Activated naive CD4-positive, alpha-beta T cell treated with anti-CD3 and anti-CD28 coated beads, Interleukin-2, amount 50 U/mL, for 24 hours (primary cell): ENCODE results near the gene REV1.
"Not testable (repeated sequence)": the region's sequence is repeated elsewhere in the genome, so short reads cannot be mapped to it uniquely, and the experiment has no call there.

Experiments
- H3K27ac Mint-ChIP-seq: one replicate; pipeline ENCODE4 v1.8.0; 2021; ENCODE audit warnings: mild to moderate bottlenecking, mixed read lengths
- H3K27me3 Mint-ChIP-seq: one replicate; pipeline ENCODE4 v1.8.0; 2021; ENCODE audit warnings: mixed read lengths
- H3K36me3 Mint-ChIP-seq: one replicate; pipeline ENCODE4 v1.8.0; 2021; ENCODE audit warnings: mixed read lengths
- H3K4me1 Mint-ChIP-seq: one replicate; pipeline ENCODE4 v1.8.0; 2021; ENCODE audit warnings: mixed read lengths
- H3K4me3 Mint-ChIP-seq: one replicate; pipeline ENCODE4 v1.8.0; 2021; ENCODE audit warnings: mild to moderate bottlenecking, mixed read lengths
- H3K9me3 Mint-ChIP-seq: one replicate; pipeline ENCODE4 v1.8.0; 2021; ENCODE audit warnings: mixed read lengths

The REV1 gene

GRCh38 chr2:99489761-99490622, at the start of gene REV1:
Gene REV1, minus strand, starts transcription at chr2:99490017. Its CDS starts 25,042 bp downstream, at chr2:99464975.
- H3K36me3 Mint-ChIP-seq: peaks cover 3% of the 10 kb centered on the region
- H3K4me3 Mint-ChIP-seq: peak within 1 kb of the TSS; percentile 96
- no peaks in the 10 kb centered on the region for H3K27me3 Mint-ChIP-seq
- peaks cover 43% of the 10 kb centered on the region for H3K4me1 Mint-ChIP-seq
- H3K9me3 Mint-ChIP-seq: no peaks in the 10 kb centered on the region
- H3K27ac Mint-ChIP-seq: peak within 1 kb of the TSS; percentile 98

- Mint-ChIP-seq H3K27me3 (peaks cover 16% of the 10 kb centered on the region), H3K4me1 (no peaks in the 10 kb centered on the region), H3K9me3 (no peaks in the 10 kb centered on the region), H3K4me3 (no peak overlapping the region), H3K36me3 (peaks cover 6% of the 10 kb centered on the region), H3K27ac (no peak overlapping the region)
Measured at GRCh38 chr2:99537910-99538485, 48.2 kb upstream of the REV1 start.

- Mint-ChIP-seq H3K27me3 (peaks cover 2% of the 10 kb centered on the region), H3K27ac (no peak overlapping the region), H3K9me3 (no peaks in the 10 kb centered on the region), H3K36me3 (no peaks in the 10 kb centered on the region), H3K4me1 (no peaks in the 10 kb centered on the region), H3K4me3 (no peak overlapping the region)
Measured at GRCh38 chr2:99524056-99524455, 34.2 kb upstream of the REV1 start.

- no peaks in the 10 kb centered on the region for H3K4me1 Mint-ChIP-seq
- no peak overlapping the region for H3K27ac Mint-ChIP-seq
- peaks cover 2% of the 10 kb centered on the region for H3K27me3 Mint-ChIP-seq
- no peak overlapping the region for H3K4me3 Mint-ChIP-seq
- H3K9me3 Mint-ChIP-seq: no peaks in the 10 kb centered on the region
- H3K36me3 Mint-ChIP-seq: no peaks in the 10 kb centered on the region
Measured at GRCh38 chr2:99522157-99522556, 32.3 kb upstream of the REV1 start.

- H3K9me3 Mint-ChIP-seq: no peaks in the 10 kb centered on the region
- no peaks in the 10 kb centered on the region for H3K4me1 Mint-ChIP-seq
- no peaks in the 10 kb centered on the region for H3K36me3 Mint-ChIP-seq
- no peak overlapping the region for H3K4me3 Mint-ChIP-seq
- no peak overlapping the region for H3K27ac Mint-ChIP-seq
- H3K27me3 Mint-ChIP-seq: peaks cover 2% of the 10 kb centered on the region
Measured at GRCh38 chr2:99520813-99521212, 31.0 kb upstream of the REV1 start.

- H3K4me1 Mint-ChIP-seq: no peaks in the 10 kb centered on the region
- H3K27me3 Mint-ChIP-seq: peaks cover 2% of the 10 kb centered on the region
- H3K36me3 Mint-ChIP-seq: no peaks in the 10 kb centered on the region
- no peak overlapping the region for H3K4me3 Mint-ChIP-seq
- H3K27ac Mint-ChIP-seq: no peak overlapping the region
- H3K9me3 Mint-ChIP-seq: no peaks in the 10 kb centered on the region
Measured at GRCh38 chr2:99520195-99520594, 30.4 kb upstream of the REV1 start.

GRCh38 chr2:99514357-99514756, 24.5 kb upstream of the REV1 start:
- H3K27me3 Mint-ChIP-seq: no peaks in the 10 kb centered on the region
- H3K27ac Mint-ChIP-seq: no peak overlapping the region
- no peaks in the 10 kb centered on the region for H3K36me3 Mint-ChIP-seq
- H3K9me3 Mint-ChIP-seq: no peaks in the 10 kb centered on the region
- no peaks in the 10 kb centered on the region for H3K4me1 Mint-ChIP-seq
- H3K4me3 Mint-ChIP-seq: no peak overlapping the region

- Mint-ChIP-seq H3K27ac (no peak overlapping the region), H3K27me3 (no peaks in the 10 kb centered on the region), H3K9me3 (no peaks in the 10 kb centered on the region), H3K36me3 (no peaks in the 10 kb centered on the region), H3K4me3 (no peak overlapping the region), H3K4me1 (no peaks in the 10 kb centered on the region)
Measured at GRCh38 chr2:99512181-99512591, 22.4 kb upstream of the REV1 start.

- Mint-ChIP-seq H3K36me3 (no peaks in the 10 kb centered on the region), H3K27ac (peak overlapping the region; percentile 23), H3K27me3 (no peaks in the 10 kb centered on the region), H3K4me1 (peaks cover 9% of the 10 kb centered on the region), H3K4me3 (no peak overlapping the region), H3K9me3 (no peaks in the 10 kb centered on the region)
Measured at GRCh38 chr2:99509387-99509786, 19.6 kb upstream of the REV1 start.

GRCh38 chr2:99507937-99508818, 18.4 kb upstream of the REV1 start:
- H3K27ac Mint-ChIP-seq: no peak overlapping the region
- H3K4me3 Mint-ChIP-seq: no peak overlapping the region
- no peaks in the 10 kb centered on the region for H3K9me3 Mint-ChIP-seq
- no peaks in the 10 kb centered on the region for H3K27me3 Mint-ChIP-seq
- H3K4me1 Mint-ChIP-seq: peaks cover 15% of the 10 kb centered on the region
- no peaks in the 10 kb centered on the region for H3K36me3 Mint-ChIP-seq

GRCh38 chr2:99504844-99505584, 15.2 kb upstream of the REV1 start:
- H3K27me3 Mint-ChIP-seq: peaks cover 2% of the 10 kb centered on the region
- H3K4me1 Mint-ChIP-seq: peaks cover 15% of the 10 kb centered on the region
- no peaks in the 10 kb centered on the region for H3K36me3 Mint-ChIP-seq
- H3K9me3 Mint-ChIP-seq: no peaks in the 10 kb centered on the region
- no peak overlapping the region for H3K4me3 Mint-ChIP-seq
- peak overlapping the region; percentile 8 for H3K27ac Mint-ChIP-seq

- H3K27me3 Mint-ChIP-seq: not testable (repeated sequence)
- H3K4me1 Mint-ChIP-seq: peaks cover 15% of the 10 kb centered on the region
Measured at GRCh38 chr2:99503662-99504416, 14.0 kb upstream of the REV1 start.

GRCh38 chr2:99496021-99496420, 6.2 kb upstream of the REV1 start:
- Mint-ChIP-seq H3K4me1 (no peaks in the 10 kb centered on the region), H3K4me3 (no peak overlapping the region), H3K27me3 (peaks cover 9% of the 10 kb centered on the region)

More at GRCh38 chr2:99503662-99504416, 14.0 kb upstream of the REV1 start:
- H3K36me3 Mint-ChIP-seq, H3K4me3 Mint-ChIP-seq, H3K9me3 Mint-ChIP-seq: not testable (repeated sequence)
- peak overlapping the region; percentile 6 for H3K27ac Mint-ChIP-seq

GRCh38 chr2:99495115-99495860, 5.5 kb upstream of the REV1 start:
- Mint-ChIP-seq H3K9me3 (no peaks in the 10 kb centered on the region), H3K27me3 (peaks cover 7% of the 10 kb centered on the region), H3K4me3 (no peak overlapping the region), H3K36me3 (no peaks in the 10 kb centered on the region), H3K27ac (no peak overlapping the region), H3K4me1 (peaks cover 3% of the 10 kb centered on the region)

More at GRCh38 chr2:99496021-99496420, 6.2 kb upstream of the REV1 start:
- H3K9me3 Mint-ChIP-seq: no peaks in the 10 kb centered on the region
- H3K36me3 Mint-ChIP-seq: no peaks in the 10 kb centered on the region
- H3K27ac Mint-ChIP-seq: no peak overlapping the region
